H1 (cell line): ENCODE results near the gene KANSL1. TPM values are rescaled to one million over a fixed set of nuclear protein-coding genes. Genes with fewer than 3 reads are reported as not detected.

Experiments used
- GTF2F1 ChIP-seq: IDR thresholded peaks from 2 replicates; pipeline ENCODE4 v1.6.1; 2012; ENCODE audit warnings: low read depth, low read length, improper control_type of control experiment, borderline replicate concordance
- polyA plus RNA-seq, 7 experiments: library from polyadenylated mRNA; depleted of rRNA in 3 of 7; stranded (reverse) in 5 of 7; unstranded in 2 of 7; fragments of >200 nt in 5 of 7; fragments of 200-250 nt in 2 of 7; gene quantifications; 1 replicate in 5 of 7; 2 replicates in 1 of 7; 4 replicates in 1 of 7; pipeline versions ENCODE4 v1.2.1 to v1.2.3, GENCODE V29; 2011 to 2013; ENCODE audit warnings: missing spikeins in 2 of 7, mixed read lengths in 2 of 7
- total RNA-seq: library from RNA; stranded (reverse); fragmentation: NEBNext Ultra II Directional; extraction: Animal tissue kit (Norgen Biotek cat#: 25700); gene quantifications from 2 replicates; pipeline ENCODE4 v1.2.1, GENCODE V29; 2021

The KANSL1 gene
- total and polyA plus RNA-seq, 2 of the 8 experiments (the other 6 are each of a cell fraction or from before 2014, with no cell fraction given): 34.0 to 128 TPM

GRCh38 chr17:46089389-46089965 is 103.8 kb downstream of the KANSL1 start (continued):
- no peak for TF ChIP-seq GTF2F1
